NCI-H345 treated with DMSO at 0.1 percent for 48 hours (cell line): ENCODE measurements around the gene RUNX3.
"Not testable (repeated sequence)": the region's sequence is repeated elsewhere in the genome, so short reads cannot be mapped to it uniquely, and the experiment has no call there.

Experiments used
- DNase-seq: peaks from one replicate; lab custom pipeline; 2025; ENCODE audit not compliant: unreplicated experiment; lab: John Stamatoyannopoulos, UW

The RUNX3 gene

GRCh38 chr1:24914226-24915069, 15.6 kb downstream of the RUNX3 start:
- no peak for DNase-seq

- no peak for DNase-seq
Observed at GRCh38 chr1:24913616-24914225, 16.4 kb downstream of the RUNX3 start.

GRCh38 chr1:24913274-24913604, 16.8 kb downstream of the RUNX3 start:
- no peak for DNase-seq

GRCh38 chr1:24912376-24913273, 17.5 kb downstream of the RUNX3 start:
- DNase-seq: no peak

GRCh38 chr1:24911651-24912155, 18.4 kb downstream of the RUNX3 start:
- no peak for DNase-seq

GRCh38 chr1:24910751-24911650, 19.1 kb downstream of the RUNX3 start:
- no peak for DNase-seq

- DNase-seq: no peak
Observed at GRCh38 chr1:24910210-24910609, 19.9 kb downstream of the RUNX3 start.

GRCh38 chr1:24909388-24909898, 20.6 kb downstream of the RUNX3 start:
- no peak for DNase-seq

- DNase-seq: no peak
Observed at GRCh38 chr1:24908591-24909259, 21.4 kb downstream of the RUNX3 start.

- DNase-seq: not testable (repeated sequence)
Observed at GRCh38 chr1:24907587-24908294, 22.3 kb downstream of the RUNX3 start.

- DNase-seq: no peak
Observed at GRCh38 chr1:24906760-24907490, 23.2 kb downstream of the RUNX3 start.

- no peak for DNase-seq
Observed at GRCh38 chr1:24905979-24906720, 23.9 kb downstream of the RUNX3 start.

- DNase-seq: no peak
Observed at GRCh38 chr1:24905355-24905978, 24.6 kb downstream of the RUNX3 start.

GRCh38 chr1:24904731-24905354, 25.2 kb downstream of the RUNX3 start:
- no peak for DNase-seq

GRCh38 chr1:24903955-24904730, 25.9 kb downstream of the RUNX3 start:
- no peak for DNase-seq

GRCh38 chr1:24903560-24903954, 26.5 kb downstream of the RUNX3 start:
- no peak for DNase-seq
